Measurements from ENCODE around the gene IGF2BP2. TPM values are rescaled to one million over a fixed set of nuclear protein-coding genes. Genes with fewer than 3 reads are reported as not detected.

The IGF2BP2 gene
- total and polyA plus RNA-seq, 2 donors from 2014 or later: 7.7 to 26.9 TPM

GRCh38 chr3:185720326-185720725 is 104.5 kb downstream of the IGF2BP2 start:
- Histone ChIP-seq H3K4me1 (ENCODE audit: control insufficient read depth in 2 of 3, insufficient read depth in 2 of 3, low read depth in 1 of 3, low read length in 3 of 3) (peaks cover 3 to 5% (median 4%) of the 10 kb centered on the region in 3 donors), H3K4me3 (ENCODE audit: low read length in 3 of 3) (no peak overlapping the region), H3K27me3 (ENCODE audit: control insufficient read depth, insufficient read depth, low read length) (no peaks in the 10 kb centered on the region), H3K36me3 (ENCODE audit: control insufficient read depth in 2 of 3, insufficient read depth in 3 of 3, low read length in 3 of 3) (no peaks in the 10 kb centered on the region), H3K27ac (ENCODE audit: low read depth in 2 of 2, low read length in 2 of 2) (no peak overlapping the region), H3K9me3 (ENCODE audit: control insufficient read depth in 2 of 3, insufficient read depth in 1 of 3, low read length in 3 of 3) (peaks cover 0 to 3% (median 0%) of the 10 kb centered on the region in 3 donors), H3K9ac (ENCODE audit: low read length in 3 of 3) (no peak overlapping the region)
- no peak for DNase-seq
- no peak for TF ChIP-seq CTCF (IDR thresholded peaks at IDR 0.05; ENCODE audit: borderline replicate concordance, extremely low read depth, insufficient read depth)
- intact Hi-C loops (cut with DNase I): no loop called here
- FAIRE-seq: no peak

- no peaks in the 10 kb centered on the region for H3K9me3 ChIP-seq (ENCODE audit: control insufficient read depth in 2 of 3, insufficient read depth in 1 of 3, low read length in 3 of 3)
- DNase-seq (no peak), FAIRE-seq (no peak)
- no peaks in the 10 kb centered on the region for H3K36me3 ChIP-seq (ENCODE audit: control insufficient read depth in 2 of 3, insufficient read depth in 3 of 3, low read length in 3 of 3)
- intact Hi-C loops (cut with DNase I): no loop called here
- no peaks in the 10 kb centered on the region for H3K27me3 ChIP-seq (ENCODE audit: control insufficient read depth, insufficient read depth, low read length)
- H3K27ac ChIP-seq (ENCODE audit: low read depth in 2 of 2, low read length in 2 of 2): no peak overlapping the region
- peaks cover 3 to 7% (median 4%) of the 10 kb centered on the region in 3 donors for H3K4me1 ChIP-seq (ENCODE audit: control insufficient read depth in 2 of 3, insufficient read depth in 2 of 3, low read depth in 1 of 3, low read length in 3 of 3)
- no peak for TF ChIP-seq CTCF (IDR thresholded peaks at IDR 0.05; ENCODE audit: borderline replicate concordance, extremely low read depth, insufficient read depth)
- no peak overlapping the region for H3K4me3 ChIP-seq (ENCODE audit: low read length in 3 of 3)
- H3K9ac ChIP-seq (ENCODE audit: low read length in 3 of 3): no peak overlapping the region
Observed at GRCh38 chr3:185718736-185719593, 105.9 kb downstream of the IGF2BP2 start.

GRCh38 chr3:185717627-185718402 is 107.0 kb downstream of the IGF2BP2 start:
- H3K9me3 ChIP-seq (ENCODE audit: control insufficient read depth in 2 of 3, insufficient read depth in 1 of 3, low read length in 3 of 3): no peaks in the 10 kb centered on the region
- intact Hi-C loops (cut with DNase I): no loop called here
- H3K4me3 ChIP-seq (ENCODE audit: low read length in 3 of 3): no peak overlapping the region
- no peaks in the 10 kb centered on the region for H3K36me3 ChIP-seq (ENCODE audit: control insufficient read depth in 2 of 3, insufficient read depth in 3 of 3, low read length in 3 of 3)
- no peak for DNase-seq
- peaks cover 3 to 7% (median 5%) of the 10 kb centered on the region in 3 donors for H3K4me1 ChIP-seq (ENCODE audit: control insufficient read depth in 2 of 3, insufficient read depth in 2 of 3, low read depth in 1 of 3, low read length in 3 of 3)
- no peak for FAIRE-seq
- no peak overlapping the region for H3K27ac ChIP-seq (ENCODE audit: low read depth in 2 of 2, low read length in 2 of 2)
- TF ChIP-seq CTCF (IDR thresholded peaks at IDR 0.05; ENCODE audit: borderline replicate concordance, extremely low read depth, insufficient read depth): no peak
- no peaks in the 10 kb centered on the region for H3K27me3 ChIP-seq (ENCODE audit: control insufficient read depth, insufficient read depth, low read length)
- H3K9ac ChIP-seq (ENCODE audit: low read length in 3 of 3): no peak overlapping the region

Data from kidney (tissue), 14 donors.